SK-N-SH treated with all-trans-retinoic acid at 6 μM for 48 hours (cell line): Measurements from ENCODE around the gene ALLC.

ENCODE experiments used
- ATAC-seq: fragments of 200-7000 bp; cut with Tn5 transposase; 3 replicates; pipeline ENCODE4 v1.9.1; 2020; ENCODE audit warnings: mild to moderate bottlenecking, moderate library complexity
- ARNTL ChIP-seq: fragments of 450-650 bp; formaldehyde crosslinking; IDR thresholded peaks from 2 replicates; pipeline ENCODE4 v1.5.0; 2020; ENCODE audit warnings: low read depth, mild to moderate bottlenecking, moderate library complexity, borderline replicate concordance
- BACH2 ChIP-seq: fragments of 250-450 bp; sonication (Bioruptor Pico); IDR thresholded peaks from 2 replicates; pipeline ENCODE4 v1.9.0; 2021; ENCODE audit warnings: mild to moderate bottlenecking, borderline replicate concordance
- CREB5 ChIP-seq: fragments of 250-450 bp; sonication (Bioruptor Pico); IDR thresholded peaks from 2 replicates; pipeline ENCODE4 v1.5.1; 2020; ENCODE audit warnings: low read depth, mild to moderate bottlenecking, moderate library complexity
- CSDC2 ChIP-seq: fragments of 250-450 bp; sonication (Bioruptor Pico); IDR thresholded peaks from 2 replicates; pipeline ENCODE4 v1.5.0; 2020; ENCODE audit warnings: mild to moderate bottlenecking, moderate library complexity
- CSRNP3 ChIP-seq: fragments of 250-450 bp; sonication (Bioruptor Pico); IDR thresholded peaks from 2 replicates; pipeline ENCODE4 v1.5.1; 2021; ENCODE audit warnings: mild to moderate bottlenecking, moderate library complexity
- ESRRG ChIP-seq: fragments of 250-450 bp; sonication (Bioruptor Pico); IDR thresholded peaks from 2 replicates; pipeline ENCODE4 v1.6.1; 2021; ENCODE audit warnings: mild to moderate bottlenecking
- GLIS3 ChIP-seq: fragments of 250-450 bp; sonication (Bioruptor Pico); IDR thresholded peaks from 2 replicates; pipeline ENCODE4 v1.5.0; 2020; ENCODE audit warnings: mild to moderate bottlenecking, moderate library complexity
- ISL1 ChIP-seq: fragments of 250-450 bp; sonication (Bioruptor Pico); IDR thresholded peaks from 2 replicates; pipeline ENCODE4 v2.1.2; 2022; ENCODE audit warnings: mild to moderate bottlenecking, moderate library complexity
- OSR1 ChIP-seq: fragments of 250-450 bp; sonication (Bioruptor Pico); IDR thresholded peaks from 2 replicates; pipeline ENCODE4 v1.8.0; 2022; ENCODE audit warnings: moderate library complexity, mild to moderate bottlenecking, inconsistent platforms
- PATZ1 ChIP-seq: fragments of 250-450 bp; sonication (Bioruptor Pico); IDR thresholded peaks from 2 replicates; pipeline ENCODE4 v1.8.0; 2020; ENCODE audit warnings: mild to moderate bottlenecking, moderate library complexity, borderline replicate concordance
- POU6F1 ChIP-seq: fragments of 250-450 bp; sonication (Bioruptor Pico); IDR thresholded peaks from 2 replicates; pipeline ENCODE4 v1.8.0; 2021; ENCODE audit warnings: low read depth, mild to moderate bottlenecking, moderate library complexity, borderline replicate concordance
- RARB ChIP-seq: fragments of 250-450 bp; sonication (Bioruptor Pico); IDR thresholded peaks from 2 replicates; pipeline ENCODE4 v1.8.0; 2021; ENCODE audit warnings: mild to moderate bottlenecking, moderate library complexity
- SNAI2 ChIP-seq: fragments of 250-450 bp; sonication (Bioruptor Pico); IDR thresholded peaks from 2 replicates; pipeline ENCODE4 v1.5.0; 2020; ENCODE audit warnings: mild to moderate bottlenecking, moderate library complexity
- TCF4 ChIP-seq: fragments of 250-450 bp; sonication (Bioruptor Pico); IDR thresholded peaks from 2 replicates; pipeline ENCODE4 v1.8.0; 2021; ENCODE audit warnings: mild to moderate bottlenecking, moderate library complexity, borderline replicate concordance
- TOX ChIP-seq: fragments of 250-450 bp; sonication (Bioruptor Pico); IDR thresholded peaks from 2 replicates; pipeline ENCODE4 v1.8.0; 2021; ENCODE audit warnings: mild to moderate bottlenecking, moderate library complexity, borderline replicate concordance
- TSHZ2 ChIP-seq: fragments of 250-450 bp; sonication (Bioruptor Pico); IDR thresholded peaks from 2 replicates; pipeline ENCODE4 v1.5.0; 2020; ENCODE audit warnings: mild to moderate bottlenecking, moderate library complexity
- ZC3H10 ChIP-seq: fragments of 250-450 bp; sonication (Bioruptor Pico); IDR thresholded peaks from 2 replicates; pipeline ENCODE4 v1.5.1; 2021; ENCODE audit warnings: mild to moderate bottlenecking, moderate library complexity
- ZFP3 ChIP-seq: fragments of 250-450 bp; sonication (Bioruptor Pico); IDR thresholded peaks from 2 replicates; pipeline ENCODE4 v1.5.0; 2020; ENCODE audit warnings: mild to moderate bottlenecking, moderate library complexity
- ZFP30 ChIP-seq: fragments of 450-650 bp; formaldehyde crosslinking; IDR thresholded peaks from 2 replicates; pipeline ENCODE4 v1.5.0; 2022; ENCODE audit warnings: mild to moderate bottlenecking, moderate library complexity
- ZNF565 ChIP-seq: fragments of 450-650 bp; formaldehyde crosslinking; conservative IDR thresholded peaks from 2 replicates; pipeline ENCODE4 v1.5.0; 2020; ENCODE audit warnings: low read depth, mild to moderate bottlenecking, moderate library complexity
- ZNF8 ChIP-seq: fragments of 450-650 bp; formaldehyde crosslinking; IDR thresholded peaks from 2 replicates; pipeline ENCODE4 v1.5.0; 2020; ENCODE audit warnings: mild to moderate bottlenecking, moderate library complexity

The ALLC gene

GRCh38 chr2:3662239-3662638 lies 4.2 kb downstream of the ALLC start:
- TF ChIP-seq RARB (CRISPR knock-in tag) (no peak), CSRNP3 (CRISPR knock-in tag) (no peak), CREB5 (CRISPR knock-in tag) (no peak), OSR1 (CRISPR knock-in tag) (no peak), PATZ1 (no peak), ISL1 (no peak), ZNF565 (CRISPR knock-in tag) (no peak)
- ATAC-seq, result no peak

- ATAC-seq, result no peak
- TF ChIP-seq POU6F1 (CRISPR knock-in tag) (no peak), ZNF565 (CRISPR knock-in tag) (no peak), ZC3H10 (CRISPR knock-in tag) (no peak), TCF4 (no peak), ESRRG (CRISPR knock-in tag) (no peak), TOX (no peak), OSR1 (CRISPR knock-in tag) (no peak), ISL1 (no peak), ZFP3 (no peak), CSDC2 (CRISPR knock-in tag) (no peak), ZNF8 (CRISPR knock-in tag) (no peak), RARB (CRISPR knock-in tag) (no peak), BACH2 (CRISPR knock-in tag) (no peak), GLIS3 (CRISPR knock-in tag) (no peak), ARNTL (CRISPR knock-in tag) (no peak), TSHZ2 (CRISPR knock-in tag) (no peak), ZFP30 (CRISPR knock-in tag) (no peak), SNAI2 (CRISPR knock-in tag) (no peak), CREB5 (CRISPR knock-in tag) (no peak), CSRNP3 (CRISPR knock-in tag) (no peak)
- TF ChIP-seq, all 23 proteins: peak for 0
Measured at GRCh38 chr2:3664118-3664517, 6.1 kb downstream of the ALLC start.
